ENCODE data around the gene LIX1.

Gene LIX1

GRCh38 chr5:97049175-97049574 lies 93.2 kb downstream of the LIX1 start:
- H3K9me3 ChIP-seq (ENCODE audit: insufficient read depth, low read depth, low read length) = no peaks in the 10 kb centered on the region

GRCh38 chr5:97047076-97047475 lies 95.3 kb downstream of the LIX1 start:
- H3K79me2 ChIP-seq (ENCODE audit: control insufficient read depth, insufficient read depth, low read length, poor library complexity) = no peaks in the 10 kb centered on the region
- no peak overlapping the region for H3K27ac ChIP-seq (ENCODE audit: low read depth, low read length)
- no peak overlapping the region for H2BK12ac ChIP-seq (ENCODE audit: low read length)
- no peak overlapping the region for H3K14ac ChIP-seq (ENCODE audit: low read length)
- H2BK5ac ChIP-seq (ENCODE audit: low read depth, low read length, poor library complexity) = no peak overlapping the region
- H3K9me3 ChIP-seq (ENCODE audit: insufficient read depth, low read depth, low read length) = no peaks in the 10 kb centered on the region
- no peak overlapping the region for H4K8ac ChIP-seq (ENCODE audit: low read depth, low read length)
- peaks cover 1% of the 10 kb centered on the region for H3K79me1 ChIP-seq (ENCODE audit: low read length)
- no peaks in the 10 kb centered on the region for H3K36me3 ChIP-seq (ENCODE audit: control insufficient read depth in 1 of 2, insufficient read depth in 2 of 2, low read length in 2 of 2)
- no peak overlapping the region for H3K23ac ChIP-seq (ENCODE audit: low read length)
- no peak overlapping the region for H2BK120ac ChIP-seq (ENCODE audit: insufficient read depth, low read length, poor library complexity)
- H3K4me2 ChIP-seq (ENCODE audit: low read length) = no peak overlapping the region
- H4K12ac ChIP-seq (ENCODE audit: low read depth, low read length) = no peak overlapping the region
- peaks cover 11 to 15% of the 10 kb centered on the region in 2 experiments for H3K4me1 ChIP-seq (ENCODE audit: control insufficient read depth in 1 of 2, insufficient read depth in 2 of 2, low read length in 2 of 2)
- no peak overlapping the region for H3K18ac ChIP-seq (ENCODE audit: low read length)
- no peak overlapping the region for H3K4ac ChIP-seq (ENCODE audit: low read depth, low read length)
- no peak overlapping the region for H4K91ac ChIP-seq (ENCODE audit: low read depth, low read length)
- H3K4me3 ChIP-seq (ENCODE audit: low read depth, low read length) = no peak overlapping the region
- no peak overlapping the region for H3K9ac ChIP-seq (ENCODE audit: low read length)
- H2AFZ ChIP-seq (ENCODE audit: insufficient read depth, low read length, poor library complexity) = no peak overlapping the region
- no peaks in the 10 kb centered on the region for H3K27me3 ChIP-seq (ENCODE audit: insufficient read depth, low read length)
- no peak overlapping the region for H2AK5ac ChIP-seq (ENCODE audit: low read length)
- no CpG with 5 or more reads among the region's 1 CpG for WGBS (ENCODE audit: extremely low coverage, insufficient coverage, insufficient read length)
- no peak for DNase-seq

More at GRCh38 chr5:97049175-97049574, 93.2 kb downstream of the LIX1 start:
- Histone ChIP-seq H3K4me3 (ENCODE audit: low read depth, low read length) (no peak overlapping the region), H2AK5ac (ENCODE audit: low read length) (no peak overlapping the region), H3K18ac (ENCODE audit: low read length) (no peak overlapping the region), H4K91ac (ENCODE audit: low read depth, low read length) (no peak overlapping the region), H3K9ac (ENCODE audit: low read length) (no peak overlapping the region), H3K4me1 (ENCODE audit: control insufficient read depth in 1 of 2, insufficient read depth in 2 of 2, low read length in 2 of 2) (peaks cover 2 to 8% of the 10 kb centered on the region in 2 experiments), H4K8ac (ENCODE audit: low read depth, low read length) (no peak overlapping the region), H3K79me1 (ENCODE audit: low read length) (peaks cover 1% of the 10 kb centered on the region), H2BK120ac (ENCODE audit: insufficient read depth, low read length, poor library complexity) (no peak overlapping the region), H2BK12ac (ENCODE audit: low read length) (no peak overlapping the region), H3K27ac (ENCODE audit: low read depth, low read length) (no peak overlapping the region), H4K12ac (ENCODE audit: low read depth, low read length) (no peak overlapping the region), H3K79me2 (ENCODE audit: control insufficient read depth, insufficient read depth, low read length, poor library complexity) (no peaks in the 10 kb centered on the region), H2AFZ (ENCODE audit: insufficient read depth, low read length, poor library complexity) (no peak overlapping the region), H3K23ac (ENCODE audit: low read length) (no peak overlapping the region), H3K36me3 (ENCODE audit: control insufficient read depth in 1 of 2, insufficient read depth in 2 of 2, low read length in 2 of 2) (no peaks in the 10 kb centered on the region), H3K4me2 (ENCODE audit: low read length) (no peak overlapping the region), H3K4ac (ENCODE audit: low read depth, low read length) (no peak overlapping the region), H2BK5ac (ENCODE audit: low read depth, low read length, poor library complexity) (no peak overlapping the region), H3K27me3 (ENCODE audit: insufficient read depth, low read length) (no peaks in the 10 kb centered on the region), H3K14ac (ENCODE audit: low read length) (no peak overlapping the region)
- DNase-seq = no peak
- WGBS (ENCODE audit: extremely low coverage, insufficient coverage, insufficient read length) = no CpG with 5 or more reads among the region's 7 CpGs

- Histone ChIP-seq H3K27me3 (ENCODE audit: insufficient read depth, low read length) (no peaks in the 10 kb centered on the region), H3K4ac (ENCODE audit: low read depth, low read length) (no peak overlapping the region), H3K18ac (ENCODE audit: low read length) (no peak overlapping the region), H3K4me1 (ENCODE audit: control insufficient read depth in 1 of 2, insufficient read depth in 2 of 2, low read length in 2 of 2) (peaks cover 11 to 15% of the 10 kb centered on the region in 2 experiments), H3K4me3 (ENCODE audit: low read depth, low read length) (no peak overlapping the region), H3K36me3 (ENCODE audit: control insufficient read depth in 1 of 2, insufficient read depth in 2 of 2, low read length in 2 of 2) (no peaks in the 10 kb centered on the region), H2AK5ac (ENCODE audit: low read length) (no peak overlapping the region), H3K9me3 (ENCODE audit: insufficient read depth, low read depth, low read length) (no peaks in the 10 kb centered on the region), H3K27ac (ENCODE audit: low read depth, low read length) (no peak overlapping the region), H2BK120ac (ENCODE audit: insufficient read depth, low read length, poor library complexity) (no peak overlapping the region), H3K79me1 (ENCODE audit: low read length) (peaks cover 1% of the 10 kb centered on the region), H4K12ac (ENCODE audit: low read depth, low read length) (no peak overlapping the region), H3K79me2 (ENCODE audit: control insufficient read depth, insufficient read depth, low read length, poor library complexity) (no peaks in the 10 kb centered on the region), H3K4me2 (ENCODE audit: low read length) (no peak overlapping the region), H4K8ac (ENCODE audit: low read depth, low read length) (no peak overlapping the region), H3K23ac (ENCODE audit: low read length) (no peak overlapping the region), H2BK12ac (ENCODE audit: low read length) (no peak overlapping the region), H3K14ac (ENCODE audit: low read length) (no peak overlapping the region), H2BK5ac (ENCODE audit: low read depth, low read length, poor library complexity) (no peak overlapping the region), H4K91ac (ENCODE audit: low read depth, low read length) (no peak overlapping the region), H2AFZ (ENCODE audit: insufficient read depth, low read length, poor library complexity) (no peak overlapping the region), H3K9ac (ENCODE audit: low read length) (no peak overlapping the region)
- no CpG with 5 or more reads among the region's 7 CpGs for WGBS (ENCODE audit: extremely low coverage, insufficient coverage, insufficient read length)
- DNase-seq = peak in 1 of 2 donors; percentile 51
Measured at GRCh38 chr5:97046270-97046982, 96.0 kb downstream of the LIX1 start.

- no peaks in the 10 kb centered on the region for H3K36me3 ChIP-seq (ENCODE audit: control insufficient read depth in 1 of 2, insufficient read depth in 2 of 2, low read length in 2 of 2)
- H3K14ac ChIP-seq (ENCODE audit: low read length) = no peak overlapping the region
- H2BK120ac ChIP-seq (ENCODE audit: insufficient read depth, low read length, poor library complexity) = peak overlapping the region; percentile 13
- H3K27ac ChIP-seq (ENCODE audit: low read depth, low read length) = peak overlapping the region; percentile 4
- no peak overlapping the region for H3K4me3 ChIP-seq (ENCODE audit: low read depth, low read length)
- H2AK5ac ChIP-seq (ENCODE audit: low read length) = no peak overlapping the region
- H3K27me3 ChIP-seq (ENCODE audit: insufficient read depth, low read length) = no peaks in the 10 kb centered on the region
- no peak overlapping the region for H4K8ac ChIP-seq (ENCODE audit: low read depth, low read length)
- no peak overlapping the region for H3K4ac ChIP-seq (ENCODE audit: low read depth, low read length)
- peaks cover 1% of the 10 kb centered on the region for H3K79me1 ChIP-seq (ENCODE audit: low read length)
- peak; percentile 35 to 50 for DNase-seq
- H3K23ac ChIP-seq (ENCODE audit: low read length) = no peak overlapping the region
- H2BK12ac ChIP-seq (ENCODE audit: low read length) = peak overlapping the region; percentile 25
- H2AFZ ChIP-seq (ENCODE audit: insufficient read depth, low read length, poor library complexity) = no peak overlapping the region
- H3K4me2 ChIP-seq (ENCODE audit: low read length) = no peak overlapping the region
- no peak overlapping the region for H3K18ac ChIP-seq (ENCODE audit: low read length)
- H3K9ac ChIP-seq (ENCODE audit: low read length) = no peak overlapping the region
- no peak overlapping the region for H2BK5ac ChIP-seq (ENCODE audit: low read depth, low read length, poor library complexity)
- peak overlapping the region; percentile 32 for H4K91ac ChIP-seq (ENCODE audit: low read depth, low read length)
- peaks cover 11 to 15% of the 10 kb centered on the region in 2 experiments for H3K4me1 ChIP-seq (ENCODE audit: control insufficient read depth in 1 of 2, insufficient read depth in 2 of 2, low read length in 2 of 2)
- H4K12ac ChIP-seq (ENCODE audit: low read depth, low read length) = no peak overlapping the region
- no peaks in the 10 kb centered on the region for H3K79me2 ChIP-seq (ENCODE audit: control insufficient read depth, insufficient read depth, low read length, poor library complexity)
- H3K9me3 ChIP-seq (ENCODE audit: insufficient read depth, low read depth, low read length) = no peaks in the 10 kb centered on the region
- WGBS (ENCODE audit: extremely low coverage, insufficient coverage, insufficient read length) = no CpG with 5 or more reads among the region's 2 CpGs
Measured at GRCh38 chr5:97044052-97044451, 98.4 kb downstream of the LIX1 start.

Measured in trophoblast cell (in vitro differentiated cells and primary cell).